ENCODE measurements around the gene DIP2C. TPM values are rescaled to one million over a fixed set of nuclear protein-coding genes. Genes with fewer than 3 reads are reported as not detected.

DIP2C gene
- total RNA-seq, 1 donor from 2014 or later, result 52.6 TPM

DNA sequence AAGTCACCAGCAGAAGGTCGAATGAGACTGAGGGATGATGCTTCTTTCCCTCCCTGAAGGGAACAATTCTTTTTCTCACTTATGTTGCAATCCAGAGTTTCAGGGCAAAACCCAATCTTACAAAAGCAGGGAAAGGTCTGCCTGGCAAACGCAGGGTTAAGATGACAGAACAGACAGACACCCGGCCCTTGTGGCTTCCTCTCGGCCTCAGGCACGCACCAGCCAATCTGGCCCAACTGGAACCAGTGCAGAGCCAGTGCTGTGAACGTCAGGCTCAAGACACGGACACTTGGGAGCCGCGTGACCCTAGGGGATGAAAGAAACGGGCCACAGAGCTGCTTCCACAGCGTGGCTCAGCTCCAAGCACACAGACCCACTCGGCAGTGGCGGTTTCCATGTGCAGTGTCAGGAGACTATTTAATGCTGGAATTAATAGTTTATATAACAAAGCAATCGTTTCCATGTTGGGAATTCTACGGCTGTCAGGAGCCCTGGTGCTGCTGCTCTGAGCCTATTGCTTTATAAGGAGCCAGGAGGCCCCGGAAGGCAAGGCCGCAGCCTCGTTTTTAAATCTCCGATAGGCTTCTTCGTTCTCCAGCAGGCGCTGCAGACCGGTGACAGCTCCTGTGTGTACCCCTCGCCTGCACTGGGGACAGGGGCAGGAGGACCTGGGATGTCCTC lies 198.4 kb downstream of the DIP2C start:
- peak; percentile 36 for DNase-seq
- TF ChIP-seq, protein P1, sequence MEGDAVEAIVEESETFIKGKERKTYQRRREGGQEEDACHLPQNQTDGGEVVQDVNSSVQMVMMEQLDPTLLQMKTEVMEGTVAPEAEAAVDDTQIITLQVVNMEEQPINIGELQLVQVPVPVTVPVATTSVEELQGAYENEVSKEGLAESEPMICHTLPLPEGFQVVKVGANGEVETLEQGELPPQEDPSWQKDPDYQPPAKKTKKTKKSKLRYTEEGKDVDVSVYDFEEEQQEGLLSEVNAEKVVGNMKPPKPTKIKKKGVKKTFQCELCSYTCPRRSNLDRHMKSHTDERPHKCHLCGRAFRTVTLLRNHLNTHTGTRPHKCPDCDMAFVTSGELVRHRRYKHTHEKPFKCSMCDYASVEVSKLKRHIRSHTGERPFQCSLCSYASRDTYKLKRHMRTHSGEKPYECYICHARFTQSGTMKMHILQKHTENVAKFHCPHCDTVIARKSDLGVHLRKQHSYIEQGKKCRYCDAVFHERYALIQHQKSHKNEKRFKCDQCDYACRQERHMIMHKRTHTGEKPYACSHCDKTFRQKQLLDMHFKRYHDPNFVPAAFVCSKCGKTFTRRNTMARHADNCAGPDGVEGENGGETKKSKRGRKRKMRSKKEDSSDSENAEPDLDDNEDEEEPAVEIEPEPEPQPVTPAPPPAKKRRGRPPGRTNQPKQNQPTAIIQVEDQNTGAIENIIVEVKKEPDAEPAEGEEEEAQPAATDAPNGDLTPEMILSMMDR (IDR thresholded peaks at IDR 0.05; ENCODE audit: partially characterized antibody, unreplicated experiment), result no peak
- peak overlapping the region; percentile 57 for H3K4me3 Mint-ChIP-seq (ENCODE audit: unreplicated experiment)
- peaks cover 42% of the 10 kb centered on the region for H3K4me1 Mint-ChIP-seq (ENCODE audit: low read depth, unreplicated experiment)
- peaks cover 14% of the 10 kb centered on the region for H3K27me3 Mint-ChIP-seq (ENCODE audit: unreplicated experiment)
- H3K27ac Mint-ChIP-seq (ENCODE audit: unreplicated experiment), result peak overlapping the region; percentile 31
- peaks cover 17% of the 10 kb centered on the region for H3K9me3 Mint-ChIP-seq (ENCODE audit: unreplicated experiment)
- peaks cover 17% of the 10 kb centered on the region for H3K36me3 Mint-ChIP-seq (ENCODE audit: unreplicated experiment)

GRCh38 chr10:490256-490655 lies 199.2 kb downstream of the DIP2C start:
- Mint-ChIP-seq H3K9me3 (ENCODE audit: unreplicated experiment) (peaks cover 17% of the 10 kb centered on the region), H3K27ac (ENCODE audit: unreplicated experiment) (no peak overlapping the region), H3K4me3 (ENCODE audit: unreplicated experiment) (peak overlapping the region; percentile 57), H3K4me1 (ENCODE audit: low read depth, unreplicated experiment) (peaks cover 45% of the 10 kb centered on the region), H3K27me3 (ENCODE audit: unreplicated experiment) (peaks cover 14% of the 10 kb centered on the region), H3K36me3 (ENCODE audit: unreplicated experiment) (peaks cover 17% of the 10 kb centered on the region)
- TF ChIP-seq, protein P1 (IDR thresholded peaks at IDR 0.05; ENCODE audit: partially characterized antibody, unreplicated experiment), result no peak
- peak; percentile 45 for DNase-seq

DNA sequence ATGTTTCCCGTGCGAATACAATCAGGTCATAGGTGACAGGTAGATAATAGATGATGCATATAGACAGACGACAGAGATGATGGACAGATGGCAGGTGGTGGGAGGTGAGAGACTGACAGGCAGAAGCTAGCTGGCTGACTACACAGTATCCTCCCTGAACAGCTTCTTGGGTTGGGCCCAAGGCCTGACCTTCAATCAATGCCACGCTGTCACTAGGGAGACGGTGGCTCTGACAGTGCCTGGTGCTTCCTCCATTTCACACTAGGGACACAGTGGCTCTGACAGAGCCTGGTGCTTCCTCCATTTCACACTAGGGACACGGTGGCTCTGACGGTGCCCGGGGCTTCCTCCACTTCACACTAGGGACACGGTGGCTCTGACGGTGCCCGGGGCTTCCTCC lies 200.1 kb downstream of the DIP2C start:
- Mint-ChIP-seq H3K27me3 (ENCODE audit: unreplicated experiment) (peaks cover 14% of the 10 kb centered on the region), H3K36me3 (ENCODE audit: unreplicated experiment) (peaks cover 17% of the 10 kb centered on the region), H3K27ac (ENCODE audit: unreplicated experiment) (no peak overlapping the region), H3K9me3 (ENCODE audit: unreplicated experiment) (peaks cover 17% of the 10 kb centered on the region), H3K4me1 (ENCODE audit: low read depth, unreplicated experiment) (peaks cover 42% of the 10 kb centered on the region), H3K4me3 (ENCODE audit: unreplicated experiment) (no peak overlapping the region)
- DNase-seq, result peak; percentile 16
- TF ChIP-seq, protein P1 (IDR thresholded peaks at IDR 0.05; ENCODE audit: partially characterized antibody, unreplicated experiment), result no peak

DNA sequence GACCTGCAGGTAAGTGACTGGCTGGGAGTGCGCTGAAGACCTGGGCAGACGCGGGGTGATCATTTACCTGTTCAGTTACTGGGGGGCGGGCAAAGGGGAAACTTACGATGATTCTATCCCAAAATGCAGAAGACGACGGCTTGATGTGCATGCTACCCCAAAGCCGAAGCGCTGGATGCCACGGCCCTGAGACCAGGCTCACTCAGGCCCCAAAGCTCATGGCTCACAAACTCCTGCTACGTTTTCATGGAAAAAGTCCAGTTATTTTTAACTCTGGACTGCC lies 200.6 kb downstream of the DIP2C start:
- Mint-ChIP-seq H3K27me3 (ENCODE audit: unreplicated experiment) (peaks cover 18% of the 10 kb centered on the region), H3K36me3 (ENCODE audit: unreplicated experiment) (peaks cover 17% of the 10 kb centered on the region), H3K9me3 (ENCODE audit: unreplicated experiment) (peaks cover 20% of the 10 kb centered on the region), H3K4me1 (ENCODE audit: low read depth, unreplicated experiment) (peaks cover 42% of the 10 kb centered on the region), H3K4me3 (ENCODE audit: unreplicated experiment) (no peak overlapping the region), H3K27ac (ENCODE audit: unreplicated experiment) (peak overlapping the region; percentile 17)
- DNase-seq, result peak; percentile 6
- TF ChIP-seq, protein P1 (IDR thresholded peaks at IDR 0.05; ENCODE audit: partially characterized antibody, unreplicated experiment), result no peak

DNA sequence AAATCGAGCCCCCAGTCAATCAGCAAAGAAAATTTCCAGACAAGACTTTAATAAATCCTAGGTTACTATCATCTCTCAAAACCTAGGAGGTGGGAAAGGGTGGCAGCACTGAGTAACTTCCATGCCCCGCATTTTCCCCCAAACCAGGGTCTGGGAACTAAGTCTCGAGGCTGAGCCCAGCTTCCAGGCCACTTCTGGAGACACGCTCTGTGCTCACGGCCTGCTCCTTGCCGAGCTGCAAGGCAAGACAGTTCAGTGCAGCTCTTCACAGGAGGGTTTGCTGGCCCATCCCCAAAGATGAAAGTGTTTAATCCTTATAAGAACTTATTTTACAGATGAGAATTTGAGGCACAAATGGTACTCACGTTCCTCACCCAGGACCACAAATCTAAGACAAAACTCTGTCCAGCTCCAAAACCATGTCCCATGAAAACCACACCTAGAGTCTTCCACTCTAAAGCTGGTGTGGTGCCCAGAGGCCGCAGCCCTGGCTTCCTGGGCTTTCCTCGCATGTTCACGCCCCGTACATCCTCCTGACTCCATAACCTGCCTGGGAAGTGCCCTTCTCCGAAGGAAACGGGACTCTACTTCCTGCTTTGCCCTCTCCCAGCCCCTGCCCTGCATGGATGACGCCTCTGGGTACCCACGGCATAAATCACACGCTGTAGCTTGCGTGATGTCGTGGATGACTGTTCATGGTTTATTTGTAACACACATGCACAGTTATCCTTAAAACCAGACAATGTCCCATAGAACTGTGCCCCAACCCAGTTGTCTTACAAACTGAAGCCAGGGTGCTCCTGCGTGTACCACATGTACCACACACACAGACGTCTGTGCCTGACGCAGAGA lies 201.2 kb downstream of the DIP2C start:
- Mint-ChIP-seq H3K27me3 (ENCODE audit: unreplicated experiment) (peaks cover 19% of the 10 kb centered on the region), H3K4me1 (ENCODE audit: low read depth, unreplicated experiment) (peaks cover 44% of the 10 kb centered on the region), H3K36me3 (ENCODE audit: unreplicated experiment) (peaks cover 17% of the 10 kb centered on the region), H3K4me3 (ENCODE audit: unreplicated experiment) (no peak overlapping the region), H3K9me3 (ENCODE audit: unreplicated experiment) (peaks cover 20% of the 10 kb centered on the region), H3K27ac (ENCODE audit: unreplicated experiment) (peak overlapping the region; percentile 17)
- TF ChIP-seq, protein P1 (IDR thresholded peaks at IDR 0.05; ENCODE audit: partially characterized antibody, unreplicated experiment), result no peak
- DNase-seq, result peak; percentile 2

Measured in glutamatergic neuron (in vitro differentiated cells).